Activated CD4-positive, CD25-positive, alpha-beta regulatory T cell treated with anti-CD3 and anti-CD28 coated beads, Interleukin-2, amount 50 U/mL, for 16 hours (primary cell): ENCODE data around the gene TP73.

Experiments
- DNase-seq: peaks from one replicate; pipeline ENCODE4 v3.0.0-alpha.2; 2020; ENCODE audit warnings: low read depth, low spot score

The TP73 gene

GRCh38 chr1:3672231-3672970, 20.1 kb downstream of the TP73 start:
- DNase-seq, result no peak

- no peak for DNase-seq
Measured at GRCh38 chr1:3672971-3673361, 20.6 kb downstream of the TP73 start.

GRCh38 chr1:3673381-3674099, 21.2 kb downstream of the TP73 start:
- DNase-seq, result no peak

GRCh38 chr1:3674100-3675094, 22.1 kb downstream of the TP73 start:
- DNase-seq, result no peak

GRCh38 chr1:3675436-3675835, 23.1 kb downstream of the TP73 start:
- no peak for DNase-seq

GRCh38 chr1:3676581-3677470, 24.5 kb downstream of the TP73 start:
- no peak for DNase-seq

GRCh38 chr1:3677484-3677883, 25.2 kb downstream of the TP73 start:
- no peak for DNase-seq

- no peak for DNase-seq
Measured at GRCh38 chr1:3678361-3679097, 26.2 kb downstream of the TP73 start.

- DNase-seq, result no peak
Measured at GRCh38 chr1:3679098-3679555, 26.8 kb downstream of the TP73 start.

- no peak for DNase-seq
Measured at GRCh38 chr1:3679799-3680453, 27.6 kb downstream of the TP73 start.

GRCh38 chr1:3680488-3681230, 28.3 kb downstream of the TP73 start:
- no peak for DNase-seq

- no peak for DNase-seq
Measured at GRCh38 chr1:3681231-3681897, 29.0 kb downstream of the TP73 start.

- DNase-seq, result no peak
Measured at GRCh38 chr1:3681898-3682806, 29.8 kb downstream of the TP73 start.

GRCh38 chr1:3683197-3683596, 30.9 kb downstream of the TP73 start:
- no peak for DNase-seq

- DNase-seq, result no peak
Measured at GRCh38 chr1:3683992-3684391, 31.7 kb downstream of the TP73 start.

- no peak for DNase-seq
Measured at GRCh38 chr1:3685222-3685621, 32.9 kb downstream of the TP73 start.

- no peak for DNase-seq
Measured at GRCh38 chr1:3685906-3686305, 33.6 kb downstream of the TP73 start.
